Gastrocnemius medialis (tissue), 4 donors: ENCODE data around the gene CDH1.

ENCODE experiments used
- CTCF ChIP-seq, 5 experiments: fragments of 450-650 bp in 3 of 5; fragments of 200-600 bp in 2 of 5; sonication (generic) in 2 of 5; IDR thresholded peaks in 4 of 5; conservative IDR thresholded peaks in 1 of 5; 1 replicate in 4 of 5; 2 replicates in 1 of 5; pipeline ENCODE4 v1.5.1; 2016 to 2019; ENCODE audit warnings: antibody characterized with exemption in 5 of 5, mild to moderate bottlenecking in 3 of 5, moderate library complexity in 3 of 5
- POLR2A ChIP-seq, 2 donors: fragments of 450-650 bp; IDR thresholded peaks; one replicate each; pipeline ENCODE4 v1.6.1; 2017; ENCODE audit warnings: antibody characterized with exemption in 2 of 2, mild to moderate bottlenecking in 2 of 2, moderate library complexity in 2 of 2

- TF ChIP-seq POLR2A (IDR thresholded peaks at IDR 0.05) = no peak
- TF ChIP-seq CTCF (IDR thresholded peaks at IDR 0.05 in 4 of 5, conservative IDR thresholded peaks at IDR 0.05 in 1 of 5) = no peak
Observed at GRCh38 chr16:68737046-68737729, at the start of gene CDH1.
